ENCODE results near the gene SETD5.

Gene SETD5, protein sequence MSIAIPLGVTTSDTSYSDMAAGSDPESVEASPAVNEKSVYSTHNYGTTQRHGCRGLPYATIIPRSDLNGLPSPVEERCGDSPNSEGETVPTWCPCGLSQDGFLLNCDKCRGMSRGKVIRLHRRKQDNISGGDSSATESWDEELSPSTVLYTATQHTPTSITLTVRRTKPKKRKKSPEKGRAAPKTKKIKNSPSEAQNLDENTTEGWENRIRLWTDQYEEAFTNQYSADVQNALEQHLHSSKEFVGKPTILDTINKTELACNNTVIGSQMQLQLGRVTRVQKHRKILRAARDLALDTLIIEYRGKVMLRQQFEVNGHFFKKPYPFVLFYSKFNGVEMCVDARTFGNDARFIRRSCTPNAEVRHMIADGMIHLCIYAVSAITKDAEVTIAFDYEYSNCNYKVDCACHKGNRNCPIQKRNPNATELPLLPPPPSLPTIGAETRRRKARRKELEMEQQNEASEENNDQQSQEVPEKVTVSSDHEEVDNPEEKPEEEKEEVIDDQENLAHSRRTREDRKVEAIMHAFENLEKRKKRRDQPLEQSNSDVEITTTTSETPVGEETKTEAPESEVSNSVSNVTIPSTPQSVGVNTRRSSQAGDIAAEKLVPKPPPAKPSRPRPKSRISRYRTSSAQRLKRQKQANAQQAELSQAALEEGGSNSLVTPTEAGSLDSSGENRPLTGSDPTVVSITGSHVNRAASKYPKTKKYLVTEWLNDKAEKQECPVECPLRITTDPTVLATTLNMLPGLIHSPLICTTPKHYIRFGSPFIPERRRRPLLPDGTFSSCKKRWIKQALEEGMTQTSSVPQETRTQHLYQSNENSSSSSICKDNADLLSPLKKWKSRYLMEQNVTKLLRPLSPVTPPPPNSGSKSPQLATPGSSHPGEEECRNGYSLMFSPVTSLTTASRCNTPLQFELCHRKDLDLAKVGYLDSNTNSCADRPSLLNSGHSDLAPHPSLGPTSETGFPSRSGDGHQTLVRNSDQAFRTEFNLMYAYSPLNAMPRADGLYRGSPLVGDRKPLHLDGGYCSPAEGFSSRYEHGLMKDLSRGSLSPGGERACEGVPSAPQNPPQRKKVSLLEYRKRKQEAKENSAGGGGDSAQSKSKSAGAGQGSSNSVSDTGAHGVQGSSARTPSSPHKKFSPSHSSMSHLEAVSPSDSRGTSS (N-terminal part only)

DNA sequence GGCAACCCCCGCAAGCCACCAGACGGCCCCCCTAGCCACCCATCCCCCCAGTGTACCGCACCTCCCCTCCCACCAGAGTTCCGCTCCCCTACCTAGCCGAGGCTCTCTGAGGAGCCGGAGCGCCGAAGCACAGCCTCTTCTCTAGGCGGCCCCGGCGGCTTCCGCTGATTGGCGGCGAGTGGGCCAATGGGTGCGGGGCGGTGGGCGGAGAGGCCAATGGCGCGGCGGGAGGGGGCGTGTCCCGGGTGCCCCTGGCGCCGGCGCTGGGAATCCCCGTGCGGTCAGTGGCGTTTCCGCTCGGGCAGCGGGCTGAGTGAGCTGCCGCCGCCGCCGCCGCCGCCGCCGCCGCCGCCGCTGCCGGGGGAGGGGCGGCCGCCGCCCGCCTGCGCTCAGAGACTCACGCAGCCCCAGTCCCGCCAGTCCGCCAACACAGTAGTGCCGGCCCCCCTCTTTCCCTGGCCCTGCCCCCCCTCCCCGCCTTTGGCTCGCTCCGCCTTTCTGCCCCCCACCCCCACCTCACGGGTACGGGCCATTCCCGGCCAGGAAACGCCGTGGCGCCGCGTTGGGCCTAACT lies at the start of gene SETD5:
Gene SETD5 (plus strand): TSS at position 284 of the 574 bp plus-strand sequence. CDS start 31,324 bp downstream, outside the sequence.
- DNase-seq, result peak; percentile 65

DNA sequence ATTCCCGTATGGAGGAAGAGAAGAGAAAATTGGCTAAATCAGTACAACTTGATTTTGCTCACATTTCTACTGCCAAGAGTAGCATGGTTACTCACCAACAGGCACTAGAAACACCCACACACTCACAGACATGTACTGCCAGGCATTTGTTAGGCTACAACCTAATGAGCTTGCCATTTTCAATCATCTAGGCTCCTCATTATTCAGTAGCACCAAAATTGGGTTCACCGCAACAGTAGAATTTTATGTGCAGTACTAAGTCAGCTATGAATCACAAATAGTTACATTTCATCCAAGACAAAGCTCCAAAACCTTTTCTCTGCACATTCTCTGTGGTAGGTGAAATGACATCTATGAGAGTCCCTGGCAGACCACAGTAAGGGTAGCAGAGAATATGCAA lies 49.5 kb upstream of the SETD5 start:
- DNase-seq, result no peak

DNA sequence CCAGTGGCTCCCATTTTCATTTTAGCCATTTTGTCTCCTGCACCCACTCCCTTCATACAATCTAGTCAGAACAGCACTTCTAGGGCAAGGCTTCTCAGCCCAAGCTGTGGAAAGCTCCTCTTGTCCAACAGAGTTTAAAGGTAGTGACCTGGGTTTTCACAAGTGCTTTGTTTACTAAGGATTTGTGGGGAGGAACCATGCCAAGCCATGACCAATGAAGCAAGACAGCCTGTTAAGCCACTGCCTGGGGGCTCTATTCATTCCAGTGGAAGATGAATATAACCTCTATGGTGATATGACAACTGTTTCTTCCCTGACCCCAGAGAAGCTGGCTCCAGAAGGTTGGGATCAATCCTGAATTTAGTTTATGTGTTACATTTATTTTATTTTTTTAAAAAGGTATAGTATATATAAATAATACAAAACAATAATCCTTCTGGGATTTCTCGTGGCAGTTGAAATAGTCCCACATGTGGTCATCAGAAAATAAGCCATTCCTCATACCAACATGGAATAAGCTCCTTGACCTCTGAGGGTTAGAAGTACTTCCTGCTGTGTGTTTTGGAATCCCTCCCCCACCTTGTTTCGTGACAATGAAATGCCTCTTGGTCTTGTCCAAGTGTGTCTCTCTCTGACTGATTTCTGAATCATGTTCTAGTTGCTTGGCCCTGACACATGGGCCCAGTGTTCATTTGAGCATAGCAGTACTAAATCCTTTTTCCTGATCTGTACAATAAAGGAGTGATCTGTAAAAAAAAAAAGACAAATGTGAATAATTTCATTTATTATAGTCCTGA lies 47.9 kb upstream of the SETD5 start:
- DNase-seq, result no peak

DNA sequence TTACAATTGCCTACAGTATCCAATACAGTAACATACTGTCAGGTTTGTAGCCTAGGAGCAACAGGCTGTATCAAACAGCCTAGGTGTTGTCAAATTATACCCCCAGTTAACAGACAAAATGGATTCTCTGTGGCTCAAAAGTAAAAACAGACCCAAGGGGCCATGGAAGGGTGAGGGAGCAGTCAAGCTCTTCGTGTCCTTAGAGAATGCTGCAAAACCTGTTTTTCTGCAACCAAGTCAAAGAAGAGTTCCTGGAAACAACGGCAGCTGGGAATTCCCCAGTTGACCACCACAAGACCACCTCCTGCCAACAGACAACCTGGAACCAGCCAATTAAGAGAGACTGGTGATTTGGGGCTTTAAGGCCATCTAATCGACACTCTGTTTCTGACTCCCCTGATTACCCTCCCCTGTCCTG lies 45.7 kb upstream of the SETD5 start:
- DNase-seq, result no peak

DNA sequence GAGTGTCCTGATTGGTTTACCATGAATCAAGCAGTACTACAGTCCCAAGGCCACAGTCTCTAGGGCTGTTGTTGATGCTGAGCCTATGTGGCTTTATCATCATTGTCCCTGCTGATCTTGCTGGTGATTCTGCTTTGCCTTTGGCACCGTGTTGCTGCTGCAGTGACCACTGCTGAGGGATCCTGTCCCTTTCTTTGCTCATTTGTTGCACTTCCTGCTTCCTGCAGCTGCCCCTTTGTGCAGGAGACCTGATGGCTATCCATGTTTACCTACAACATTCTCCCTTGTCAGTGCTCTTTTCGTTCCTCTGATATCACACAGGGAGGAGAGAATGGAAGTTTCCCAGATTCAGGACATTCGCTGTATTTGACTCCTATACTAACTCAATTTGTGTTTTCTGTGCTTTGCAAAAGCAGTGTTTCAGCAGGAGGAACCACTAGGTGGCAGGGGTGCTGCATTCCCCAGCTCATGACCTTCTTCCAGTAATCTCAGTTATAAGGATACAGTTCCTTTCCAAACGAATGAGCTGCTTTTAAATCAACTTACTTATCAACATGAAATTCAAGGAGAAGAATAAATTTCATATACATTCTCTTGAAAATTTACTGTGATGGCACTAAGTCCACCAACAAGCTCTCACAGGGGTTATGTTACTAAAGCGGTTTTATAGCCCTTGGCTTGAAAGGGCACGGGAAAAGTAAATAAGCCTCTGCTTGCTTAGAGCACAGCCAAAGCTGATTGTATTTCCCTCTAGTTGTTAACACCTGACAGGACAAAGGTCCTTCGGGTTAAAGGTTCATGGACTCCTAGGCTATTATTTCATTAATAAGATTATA lies 44.3 kb upstream of the SETD5 start:
- DNase-seq, result no peak

DNA sequence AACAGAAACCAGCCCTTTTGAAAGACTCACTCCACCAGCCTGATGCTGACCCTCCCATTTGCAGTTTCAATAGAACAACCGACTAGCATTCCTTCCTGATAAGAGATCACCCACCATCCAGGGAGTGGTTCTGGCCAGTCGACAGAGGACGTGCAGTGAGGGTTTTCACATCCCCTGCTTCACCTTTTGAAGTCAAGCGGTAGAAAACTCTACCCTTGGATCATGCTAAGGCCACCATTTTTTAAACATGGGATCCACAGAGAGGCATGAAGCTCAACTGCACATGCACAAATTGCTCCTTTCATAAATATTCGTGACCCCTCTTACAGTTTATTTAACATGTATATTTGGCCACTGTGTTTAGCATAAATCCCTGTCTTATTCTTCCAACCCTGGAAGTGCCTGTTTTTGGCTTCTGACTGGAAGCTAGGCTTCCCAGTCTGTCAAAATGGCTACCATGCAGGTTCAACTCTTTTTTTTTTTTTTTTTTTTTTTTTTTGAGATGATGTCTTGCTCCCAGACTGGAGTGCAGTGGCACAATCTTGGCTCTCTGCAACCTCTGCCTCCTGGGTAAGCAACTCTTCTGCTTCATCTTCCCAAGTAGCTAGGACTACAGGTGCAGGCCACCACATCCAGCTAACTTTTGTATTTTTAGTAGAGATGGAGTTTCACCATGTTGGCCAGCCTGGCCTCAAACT lies 35.6 kb upstream of the SETD5 start:
- no peak for DNase-seq

DNA sequence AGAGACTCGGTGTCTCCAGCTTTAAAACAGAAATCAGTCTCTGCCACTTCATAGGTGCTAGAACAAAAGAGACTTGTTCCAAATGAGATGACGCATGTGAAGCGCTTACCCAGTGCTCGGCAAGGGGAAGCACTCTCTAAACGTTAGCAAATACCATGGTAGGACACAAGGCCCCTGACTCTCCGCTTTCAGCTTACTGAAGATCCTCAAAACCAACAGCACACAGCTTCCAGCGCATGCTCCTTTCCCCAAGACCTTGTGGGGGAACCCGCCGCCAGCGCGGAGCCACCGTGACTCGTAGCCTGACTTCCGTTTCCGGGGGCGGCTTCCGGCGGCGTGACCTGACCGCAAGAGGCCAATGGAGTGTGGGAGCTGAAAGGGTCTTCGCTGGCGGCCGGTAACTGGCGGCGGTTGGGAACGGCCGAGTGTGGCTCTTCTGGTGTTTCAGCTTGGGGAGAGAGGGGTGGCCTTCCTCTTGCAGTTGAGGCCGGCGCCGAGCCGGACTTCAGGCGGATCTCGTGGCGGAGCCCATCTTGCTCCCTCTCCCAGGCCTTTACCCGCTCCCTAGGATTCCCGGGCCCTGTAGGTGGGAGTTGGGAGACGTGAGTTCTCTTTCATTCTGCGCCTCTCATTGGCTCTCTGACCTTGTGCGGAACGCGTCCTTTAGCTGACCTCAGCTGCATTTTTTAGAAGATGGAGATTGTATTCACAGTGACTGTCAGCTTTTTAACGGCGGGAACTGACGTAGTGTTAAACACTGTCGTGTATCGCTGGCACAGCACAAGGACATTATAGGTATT lies 34.5 kb upstream of the SETD5 start, which contains the start of gene THUMPD3:
Gene THUMPD3 (plus strand): TSS at position 324 of the 800 bp plus-strand sequence. CDS start 2,015 bp downstream, outside the sequence.
- peak; percentile 66 for DNase-seq

DNA sequence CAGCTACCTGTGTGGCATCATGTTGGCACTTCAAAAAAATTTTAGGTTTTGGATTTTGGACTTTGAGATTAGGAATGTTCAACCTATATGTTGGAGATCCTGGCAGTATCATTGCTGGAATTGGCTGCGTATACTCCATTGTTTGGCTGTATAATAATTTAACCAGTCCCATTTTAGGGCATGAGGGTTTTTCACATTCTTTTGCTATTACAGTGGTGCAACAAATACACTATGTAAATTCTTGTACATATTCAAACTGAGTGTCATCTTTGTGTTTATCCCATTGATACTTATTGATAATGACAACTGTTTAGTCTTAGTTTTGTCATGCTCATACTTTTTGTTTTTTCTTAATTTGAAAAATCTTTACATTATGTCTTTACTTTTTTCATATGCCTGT lies 27.9 kb upstream of the SETD5 start:
- DNase-seq, result no peak

DNA sequence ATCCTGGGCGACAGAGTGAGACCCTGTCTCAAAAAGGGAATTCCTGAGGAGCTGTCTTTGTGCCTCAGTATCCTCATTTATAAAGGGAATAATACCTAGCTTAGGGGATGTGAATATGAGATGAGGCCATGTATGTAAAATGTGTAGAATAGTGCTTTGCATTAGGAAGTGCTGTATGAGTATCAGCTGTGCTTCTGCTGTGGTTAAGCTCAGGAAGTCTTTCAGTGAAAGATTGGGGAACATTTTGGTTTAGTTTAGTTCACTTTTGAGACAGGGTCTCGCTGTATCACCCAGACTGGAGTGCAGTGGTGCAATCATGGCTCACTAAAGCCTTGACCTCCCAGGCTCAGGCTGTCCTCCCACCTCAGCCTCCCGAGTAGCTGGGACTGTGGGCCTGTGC lies 23.9 kb upstream of the SETD5 start:
- DNase-seq, result no peak

DNA sequence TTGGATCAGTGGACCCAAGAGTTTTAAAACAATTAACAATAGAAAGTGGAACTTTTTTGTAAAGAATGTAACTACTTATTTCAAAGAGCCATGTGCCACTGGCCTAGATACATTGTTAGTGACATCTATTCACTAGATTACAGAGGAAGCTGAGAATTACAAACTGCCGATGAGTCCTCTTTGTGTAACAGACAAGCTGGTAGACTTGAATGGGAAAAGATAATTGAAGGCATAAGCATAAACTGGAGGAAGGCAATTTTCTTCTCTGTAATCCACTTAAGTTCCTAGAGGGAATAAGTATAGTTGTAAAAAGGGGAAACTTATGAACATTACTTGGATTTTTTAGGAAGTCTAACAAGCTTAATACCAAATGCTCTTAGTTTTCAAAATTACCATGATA lies 19.4 kb upstream of the SETD5 start:
- no peak for DNase-seq

DNA sequence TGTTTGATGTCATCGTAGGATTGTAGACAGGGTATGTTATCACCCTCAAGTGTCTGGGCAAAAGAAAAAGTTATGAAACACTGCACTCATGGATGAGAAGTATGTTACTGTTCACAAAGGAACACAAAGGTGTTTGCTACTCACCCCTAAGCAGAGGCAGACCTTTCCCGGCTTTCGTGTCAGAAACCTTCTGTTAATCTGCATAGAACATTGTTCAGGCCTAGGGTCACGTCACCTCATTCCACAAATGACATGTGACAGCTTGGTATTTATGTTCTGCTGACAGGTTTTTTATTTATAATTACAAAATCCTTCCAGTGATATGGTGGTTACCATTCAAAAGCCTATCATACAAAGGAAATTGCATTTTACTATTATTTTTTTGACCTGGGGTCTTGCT lies 18.1 kb upstream of the SETD5 start:
- no peak for DNase-seq

DNA sequence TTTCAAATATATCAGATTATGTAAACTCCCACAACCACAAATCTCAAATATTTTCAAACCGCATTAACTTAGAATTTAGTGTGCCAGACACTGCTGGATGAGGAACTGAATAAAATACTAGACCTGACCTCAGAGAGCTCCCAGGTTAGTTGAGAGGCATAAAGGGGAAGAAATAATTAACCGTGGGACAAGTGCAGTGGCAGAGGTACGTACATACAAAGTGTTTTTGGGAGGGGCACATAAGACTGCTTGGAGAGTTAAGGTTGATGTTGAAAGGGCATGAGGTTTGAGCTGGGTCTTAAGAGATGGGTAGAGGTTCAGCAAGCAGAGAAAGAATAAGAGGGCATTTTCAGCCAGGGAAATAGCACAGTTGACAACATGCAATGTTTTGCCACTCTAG lies 17.4 kb upstream of the SETD5 start:
- no peak for DNase-seq

DNA sequence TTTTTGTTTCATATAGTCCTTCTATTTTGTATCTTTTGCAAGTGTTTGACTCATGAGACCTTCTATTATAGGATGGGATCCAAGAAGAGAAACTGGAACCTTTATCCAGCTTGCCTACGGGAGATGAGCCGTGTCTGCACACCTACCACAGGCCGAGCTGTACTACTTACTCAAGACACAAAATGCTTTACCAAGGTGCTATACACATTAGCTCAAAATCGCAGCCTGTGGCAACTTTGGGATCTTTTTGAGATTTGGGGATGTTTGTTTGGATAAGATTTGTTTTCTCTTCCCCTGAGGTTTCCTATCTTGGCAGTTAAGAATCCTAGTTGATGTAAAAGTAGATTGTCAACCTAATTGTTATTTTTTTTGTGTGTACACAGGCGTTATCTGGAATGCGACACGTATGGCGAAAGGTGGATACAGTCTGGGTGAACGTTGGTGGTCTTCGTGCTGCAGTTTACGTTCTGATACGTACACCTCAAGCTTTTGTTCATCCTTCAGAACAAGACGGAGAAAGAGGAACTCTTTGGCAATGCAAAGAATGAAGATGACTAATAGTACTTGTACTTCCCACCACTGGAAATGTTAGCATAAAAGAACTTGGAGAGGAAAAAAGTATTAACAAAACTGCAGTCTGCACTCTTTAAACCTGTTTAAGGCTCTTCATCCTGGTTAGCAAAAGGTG lies 13.1 kb upstream of the SETD5 start:
- DNase-seq, result no peak

DNA sequence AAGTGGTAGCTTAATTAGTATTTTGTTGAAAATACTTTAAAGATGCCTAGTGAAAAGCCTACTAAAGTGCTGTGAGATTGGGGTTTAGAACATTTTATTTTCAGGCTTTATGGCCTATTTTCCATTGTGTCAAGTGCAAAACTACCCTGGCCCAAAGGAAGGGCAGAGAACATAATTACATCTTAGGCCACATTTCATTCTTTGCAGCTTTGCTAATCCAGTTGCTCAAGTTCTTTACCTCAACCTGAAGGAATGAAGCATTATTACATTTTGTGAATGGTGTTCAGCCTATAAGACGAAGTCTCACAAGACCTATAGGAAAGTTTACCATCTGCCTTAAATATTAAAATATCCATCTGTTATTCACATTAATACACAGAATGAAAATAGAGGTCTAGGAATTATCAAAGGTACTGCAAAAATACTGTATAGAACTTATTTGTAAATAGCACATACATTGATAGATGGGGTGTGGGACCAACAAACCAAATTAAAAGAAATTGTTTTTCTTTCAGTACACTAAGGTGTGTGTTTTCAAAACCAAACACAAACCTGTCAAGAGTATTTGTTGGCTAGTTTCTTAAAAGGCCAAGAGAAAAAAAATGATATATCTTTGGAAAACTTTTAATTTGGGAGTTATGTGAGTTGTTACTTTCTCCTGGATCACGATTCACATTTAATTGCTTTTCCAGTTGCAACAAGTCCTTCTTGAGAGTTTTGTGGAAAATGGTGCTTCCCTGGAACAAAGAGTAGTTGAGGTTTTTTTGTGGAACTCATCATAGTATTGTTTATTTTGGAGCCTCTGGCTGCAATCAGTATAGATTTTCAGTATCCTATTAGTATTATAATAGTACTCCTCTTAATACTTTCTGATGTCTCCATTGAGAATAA lies 12.0 kb upstream of the SETD5 start:
- DNase-seq, result no peak

DNA sequence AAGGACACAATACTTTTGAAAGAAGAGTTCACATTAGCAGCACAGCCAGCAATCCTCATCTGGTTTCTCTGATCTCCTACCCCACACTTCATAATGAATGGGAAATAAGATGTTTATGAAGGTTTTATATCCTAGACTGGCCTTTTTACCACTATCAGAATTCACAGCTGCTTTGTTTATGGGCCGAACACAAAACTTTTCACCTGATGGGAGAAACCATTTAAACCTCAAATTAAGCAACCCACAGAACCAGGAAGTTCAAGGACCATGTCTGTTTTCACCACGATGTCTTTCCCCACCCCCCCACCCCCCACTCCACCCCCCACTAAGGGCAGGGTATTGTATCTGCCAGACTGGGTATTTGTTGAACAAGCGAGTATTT lies 11.3 kb upstream of the SETD5 start:
- no peak for DNase-seq

DNA sequence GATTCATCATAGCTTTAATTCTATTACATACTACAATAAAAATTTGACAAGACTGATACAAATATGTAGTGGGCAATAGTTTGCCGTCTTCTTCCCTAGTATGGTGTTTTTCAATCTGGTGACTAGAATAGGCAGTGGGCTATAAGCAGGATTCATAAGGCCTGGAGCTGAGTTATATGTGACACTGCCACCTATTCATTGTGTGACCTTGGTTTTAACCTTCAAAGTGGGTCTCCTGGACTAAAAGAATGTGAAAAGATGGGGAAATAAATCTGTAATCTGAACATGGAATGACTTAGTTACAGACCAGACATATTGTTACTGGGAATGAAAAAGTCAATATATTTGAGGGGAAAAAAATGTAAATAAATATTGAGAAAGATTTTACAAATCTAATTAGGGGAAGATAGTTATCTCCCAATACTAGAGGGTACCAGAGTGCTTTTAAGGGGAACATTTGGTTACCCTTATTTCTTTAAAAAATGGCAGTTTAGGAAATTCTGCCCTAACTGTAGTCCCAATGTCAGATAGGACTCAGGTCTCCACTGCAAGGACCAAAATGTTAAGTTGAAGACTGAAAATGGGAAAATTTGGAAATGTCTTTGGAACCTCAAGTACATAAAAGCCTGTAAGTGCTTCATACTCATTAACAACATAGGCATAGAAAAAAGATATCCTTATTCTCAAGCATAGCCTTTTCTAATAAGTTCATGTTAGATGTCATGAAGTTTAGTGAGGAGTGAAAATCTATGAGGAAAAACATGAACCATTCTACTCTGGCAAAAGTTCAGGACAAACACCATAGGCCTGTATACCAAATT lies 10.7 kb upstream of the SETD5 start:
- no peak for DNase-seq

DNA sequence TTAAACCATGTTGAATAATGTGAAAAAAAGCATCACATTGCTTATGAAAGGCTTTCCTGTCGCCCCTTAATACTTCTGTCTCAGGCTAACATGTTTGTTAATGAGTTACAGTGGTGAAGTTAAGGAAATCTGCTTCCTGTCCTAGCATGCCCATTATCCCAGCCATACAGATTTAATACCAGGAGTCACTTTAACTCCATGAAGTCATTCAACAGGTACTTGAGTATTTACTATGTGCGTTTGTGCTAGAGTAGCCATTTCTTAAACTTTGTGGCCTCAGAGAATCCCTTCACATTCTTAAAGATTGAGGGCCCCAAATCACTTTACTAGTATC lies 10.1 kb upstream of the SETD5 start:
- no peak for DNase-seq

All from NCI-H524 treated with DMSO at 0.1 percent for 48 hours (cell line).